Right renal cortex interstitium (tissue), 3 donors: Measurements from ENCODE around the gene RFX8. TPM values are rescaled to one million over a fixed set of nuclear protein-coding genes. Genes with fewer than 3 reads are reported as not detected.

Source experiments
- DNase-seq, 3 donors: peaks; one replicate each; pipeline ENCODE4 v3.0.0-alpha.2; 2013; ENCODE audit warnings: low read depth in 3 of 3, low spot score in 2 of 3
- polyA plus RNA-seq, 3 donors: library from polyadenylated mRNA; unstranded; fragments of 120-200 nt; gene quantifications; one replicate each; pipeline ENCODE4 v1.2.1, GENCODE V29; 2013; ENCODE audit not compliant: insufficient read length in 3 of 3

Gene RFX8
- polyA plus RNA-seq, 3 donors, result 0.69 to 1.00 (median 0.96) TPM

DNA sequence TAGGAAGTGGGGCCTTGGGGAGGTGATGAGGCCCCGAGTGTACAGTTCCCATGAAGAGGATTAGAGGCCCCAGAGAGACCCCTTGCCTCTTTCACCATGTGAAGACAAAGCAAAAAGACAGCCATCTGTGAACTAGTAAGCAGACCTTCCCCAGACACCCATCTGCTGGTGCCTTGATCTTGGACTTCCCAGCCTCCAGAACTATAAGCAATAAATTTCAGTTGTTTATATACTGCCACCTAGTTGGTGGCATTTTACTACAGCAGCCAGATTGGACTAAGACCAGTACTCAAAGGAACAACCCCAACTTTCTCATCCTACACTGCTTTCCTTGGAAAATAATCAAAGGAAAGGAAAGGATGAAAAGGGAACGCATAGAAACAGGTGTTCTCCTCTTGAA, 59.7 kb downstream of the RFX8 start:
- DNase-seq, result no peak

DNA sequence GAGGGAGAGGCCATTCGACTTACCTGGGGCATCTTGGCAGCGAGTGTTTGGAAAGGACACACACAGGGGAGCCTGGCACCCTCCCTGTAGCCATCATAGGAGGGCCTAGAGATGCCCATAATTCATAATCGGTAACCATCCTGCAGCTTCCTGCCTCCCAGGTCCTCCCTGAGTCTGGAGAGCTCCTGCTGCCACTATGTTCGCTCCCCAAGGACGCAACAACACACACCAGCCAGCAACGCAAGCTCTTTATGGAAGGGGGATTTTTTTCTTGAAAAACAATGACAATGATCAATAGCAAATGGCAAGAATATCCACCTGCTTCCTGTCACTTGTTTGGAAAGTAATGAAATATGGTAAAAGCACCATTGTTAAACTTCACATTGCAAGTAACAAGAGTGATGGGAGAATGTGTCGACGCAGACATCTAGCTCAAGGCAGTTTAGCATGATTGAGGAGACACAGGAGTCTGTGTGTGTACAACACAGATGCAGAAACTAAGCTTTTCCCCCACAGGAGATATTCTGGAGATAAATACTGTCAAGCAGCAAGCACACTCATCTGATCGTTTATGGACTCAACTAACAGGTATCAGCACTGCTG, 62.7 kb downstream of the RFX8 start:
- DNase-seq, result no peak

DNA sequence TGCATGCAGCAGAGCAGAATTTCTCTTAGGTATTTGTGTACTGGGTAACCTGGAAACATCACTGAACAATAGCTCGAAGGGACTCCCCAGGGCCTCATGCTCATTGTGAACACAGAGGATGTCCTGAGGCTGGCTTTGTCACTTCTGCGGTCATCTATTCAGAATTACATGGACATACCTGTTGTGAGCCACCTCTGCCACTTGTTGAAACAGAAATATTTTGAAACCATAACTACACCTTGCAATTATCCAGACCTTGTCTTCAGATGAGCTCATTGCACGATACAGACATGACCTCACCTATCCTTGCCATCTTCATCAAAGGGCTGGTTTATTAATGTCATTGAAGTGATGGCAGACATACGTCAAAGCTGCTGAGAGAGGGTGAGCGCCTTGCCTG, 64.2 kb downstream of the RFX8 start:
- DNase-seq, result no peak

DNA sequence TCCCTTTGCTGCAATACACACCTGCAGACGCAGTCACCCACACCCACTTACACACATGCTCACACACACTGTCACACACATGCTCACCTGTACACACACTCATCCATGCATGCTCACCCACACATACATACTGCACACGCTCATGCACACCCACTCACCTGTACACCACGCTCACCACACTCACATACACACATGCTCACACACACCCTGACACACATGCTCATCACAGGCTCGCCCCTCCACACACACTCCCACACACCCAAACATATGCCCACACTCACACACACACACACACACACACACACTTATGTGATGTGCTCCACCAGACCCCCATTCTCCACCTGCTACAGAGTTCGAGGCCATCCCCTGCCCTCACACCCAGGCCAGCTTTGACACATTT, 64.8 kb downstream of the RFX8 start:
- no peak for DNase-seq

DNA sequence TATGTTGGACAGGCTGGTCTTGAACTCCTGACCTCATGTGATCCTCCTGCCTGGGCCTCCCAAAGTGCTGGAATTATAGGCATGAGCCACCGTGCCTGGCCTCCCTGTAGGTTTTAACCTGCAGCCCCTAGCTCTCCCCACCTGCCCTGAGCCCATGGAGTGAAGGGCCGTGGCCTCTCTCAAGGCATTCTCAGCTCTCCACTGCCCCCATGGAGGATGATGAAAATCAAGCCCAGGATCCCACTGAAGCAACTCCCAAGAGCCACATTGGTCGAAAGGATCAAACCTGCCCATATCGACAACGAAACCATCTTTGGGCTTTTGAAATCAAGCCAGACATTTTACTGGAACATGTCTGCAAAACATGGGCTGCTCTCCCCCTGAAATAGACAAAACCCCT, 65.2 kb downstream of the RFX8 start:
- DNase-seq, result no peak

DNA sequence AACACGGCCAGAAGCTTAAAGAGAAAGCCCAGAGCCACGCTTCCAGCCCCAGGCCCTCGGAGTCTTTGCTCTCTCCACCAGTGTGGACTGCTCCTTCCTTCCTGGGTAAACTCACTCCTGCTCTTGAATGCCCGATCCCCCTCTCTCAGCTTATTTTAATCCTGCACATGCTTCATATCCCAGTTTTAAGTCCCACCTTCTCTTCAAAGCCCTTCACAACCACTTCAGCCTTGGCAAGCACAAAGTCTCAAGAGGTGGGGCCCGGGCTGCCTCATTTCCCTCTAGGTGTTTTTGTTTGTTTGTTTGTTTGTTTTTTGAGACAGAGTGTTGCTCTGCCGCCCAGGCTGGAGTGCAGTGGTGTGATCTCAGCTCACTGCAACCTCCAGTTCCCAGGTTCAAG, 66.0 kb downstream of the RFX8 start:
- DNase-seq, result no peak

DNA sequence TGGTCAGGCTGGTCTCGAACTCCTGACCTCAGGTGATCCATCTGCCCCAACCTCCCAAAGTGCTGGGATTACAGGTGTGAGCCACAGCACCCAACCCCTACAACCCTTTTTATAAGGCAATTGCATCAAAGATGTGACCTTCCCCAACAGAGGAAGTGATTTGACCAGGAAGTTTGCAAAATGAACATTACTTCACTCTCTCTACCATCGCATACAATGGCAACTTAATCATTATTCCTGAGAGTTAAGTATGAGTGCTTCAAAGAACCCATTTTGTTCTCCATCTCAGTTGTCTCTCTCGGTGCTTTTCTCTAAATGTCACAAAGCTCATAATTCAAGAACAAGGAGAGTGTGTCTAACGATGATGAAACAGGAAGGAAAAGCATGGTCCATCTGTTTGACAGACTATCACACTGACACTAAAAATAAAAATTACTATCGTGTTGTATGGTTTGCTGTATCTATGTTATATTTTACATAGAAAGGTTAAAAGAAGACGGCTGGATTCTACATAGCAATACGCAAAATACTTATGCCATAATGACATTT, 69.5 kb downstream of the RFX8 start:
- no peak for DNase-seq

DNA sequence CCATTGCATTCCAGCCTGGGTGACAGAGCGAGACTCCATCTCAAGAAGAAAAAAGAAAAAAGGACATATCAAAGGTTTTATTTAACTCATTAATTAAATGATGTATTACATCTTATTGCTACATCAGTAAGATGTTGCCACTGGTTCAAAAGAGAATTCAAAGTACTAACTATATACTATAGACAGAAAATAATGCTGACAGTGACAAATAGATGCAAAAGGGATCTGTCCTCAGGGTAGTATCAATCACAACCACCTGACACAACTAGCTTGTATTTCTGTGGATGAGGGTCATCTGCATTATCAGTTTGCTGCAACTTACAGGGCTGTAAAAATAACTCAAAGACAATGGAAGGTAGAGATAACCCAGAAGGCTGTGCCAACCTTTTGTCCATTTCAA, 71.2 kb downstream of the RFX8 start:
- no peak for DNase-seq

DNA sequence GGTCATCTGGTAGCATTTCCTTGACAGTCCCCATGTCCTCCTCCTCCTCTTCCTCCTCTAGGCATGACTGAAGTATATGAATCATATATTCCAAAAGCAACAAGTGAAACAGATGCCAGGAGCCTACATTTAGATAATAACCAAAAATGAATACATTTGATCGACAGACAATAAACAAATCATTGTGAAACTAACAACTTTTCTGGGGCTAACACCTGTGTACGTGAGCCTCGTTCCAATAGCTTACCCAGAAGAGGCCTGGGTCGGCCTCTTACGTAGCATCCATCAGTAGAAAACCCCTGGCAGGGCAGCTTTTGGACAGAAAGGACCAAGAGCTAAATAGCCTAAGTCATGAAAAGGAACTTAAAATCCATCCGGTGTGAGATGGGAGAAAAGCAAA, 72.3 kb downstream of the RFX8 start:
- no peak for DNase-seq

DNA sequence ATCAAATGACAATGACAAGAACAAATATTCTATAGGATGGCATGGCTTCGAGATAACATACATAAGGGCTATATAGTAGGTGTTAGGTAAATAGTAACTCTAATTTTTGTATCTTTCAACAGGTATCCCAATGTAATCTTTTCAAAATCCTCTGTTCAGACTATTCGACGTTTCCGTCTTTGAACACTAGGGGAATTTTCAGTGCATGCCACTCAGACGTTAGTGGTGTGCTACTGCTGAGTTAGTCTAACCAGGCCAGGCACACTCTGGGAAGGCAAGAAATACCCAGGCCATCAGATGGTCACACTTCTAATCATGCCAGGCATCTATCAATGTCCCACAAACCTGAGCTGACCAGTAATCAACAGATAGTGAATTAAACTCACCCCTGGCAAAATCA, 73.0 kb downstream of the RFX8 start:
- no peak for DNase-seq

DNA sequence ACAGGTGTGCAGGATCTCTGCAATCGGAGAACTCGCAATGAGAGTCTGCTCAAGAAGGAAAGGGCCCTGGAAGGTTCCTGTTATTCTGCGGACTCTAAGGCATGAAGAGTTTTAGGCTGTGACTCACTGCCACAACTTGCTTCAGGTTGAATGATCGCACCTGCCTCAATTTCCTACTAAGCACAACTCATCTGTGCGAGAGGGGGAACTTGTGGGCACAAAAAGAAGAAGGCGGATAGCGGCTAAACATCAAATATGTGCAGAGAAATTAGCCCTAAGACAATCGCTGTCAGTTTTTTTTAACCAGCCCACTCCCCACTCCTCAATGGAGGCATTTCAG, 73.6 kb downstream of the RFX8 start:
- no peak for DNase-seq

DNA sequence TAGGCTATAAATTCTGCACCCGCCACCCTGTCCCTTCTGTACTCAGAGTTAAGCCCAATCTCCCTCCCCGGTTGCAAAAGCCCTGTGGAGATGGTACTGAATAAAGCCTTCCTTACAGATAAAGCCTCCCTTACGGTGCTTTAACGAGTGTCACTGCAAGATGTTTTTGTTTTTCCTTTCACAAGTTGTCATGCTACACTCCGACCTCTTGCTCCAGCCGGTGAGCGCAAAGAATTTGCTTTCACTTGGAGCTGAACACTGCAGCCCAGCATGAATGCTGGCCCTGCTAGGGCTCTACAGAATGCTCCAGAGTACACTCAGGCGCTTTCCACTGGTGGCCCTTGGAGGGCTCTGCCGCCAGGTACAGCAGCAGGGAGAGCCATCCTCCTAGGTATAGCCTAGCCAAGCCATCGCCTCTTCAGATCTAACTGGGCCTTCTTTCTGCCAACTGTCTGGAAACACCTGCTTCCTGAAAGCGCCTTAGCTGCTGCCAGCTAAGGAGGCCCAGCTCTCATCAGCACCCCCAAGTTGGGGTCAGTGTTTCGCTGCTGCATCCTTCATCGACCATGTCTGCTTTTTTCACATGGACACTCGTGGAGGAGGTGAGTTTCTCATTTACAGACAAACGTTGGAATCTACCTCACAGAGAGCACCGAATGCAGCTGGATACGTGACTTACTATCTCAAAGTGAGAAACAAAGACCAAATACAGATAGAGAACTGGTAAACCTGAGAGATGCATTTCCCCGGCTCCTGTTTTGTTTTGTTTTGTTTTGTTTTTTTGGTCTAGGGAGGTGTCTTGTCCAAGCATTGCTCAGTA, 74.2 kb downstream of the RFX8 start:
- DNase-seq, result no peak

DNA sequence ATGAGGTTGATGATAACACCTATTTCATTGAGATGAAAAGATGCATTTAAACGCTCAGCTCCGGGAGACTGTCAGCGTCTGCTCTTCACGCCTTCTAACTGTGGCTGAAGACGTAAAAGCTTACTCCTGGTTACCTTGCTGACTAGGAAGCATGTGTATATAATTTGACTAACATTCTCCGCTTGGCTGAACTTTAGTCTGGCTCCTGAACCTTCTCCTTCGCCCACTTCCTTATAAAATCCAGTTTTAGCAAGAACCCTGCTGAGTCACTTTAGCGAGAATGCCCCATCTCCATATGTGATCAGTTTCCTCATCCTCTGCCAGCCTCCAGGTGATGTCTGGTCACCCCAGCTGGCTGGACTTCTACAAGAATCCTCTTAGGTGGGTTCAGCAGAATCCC, 74.9 kb downstream of the RFX8 start:
- DNase-seq, result no peak

DNA sequence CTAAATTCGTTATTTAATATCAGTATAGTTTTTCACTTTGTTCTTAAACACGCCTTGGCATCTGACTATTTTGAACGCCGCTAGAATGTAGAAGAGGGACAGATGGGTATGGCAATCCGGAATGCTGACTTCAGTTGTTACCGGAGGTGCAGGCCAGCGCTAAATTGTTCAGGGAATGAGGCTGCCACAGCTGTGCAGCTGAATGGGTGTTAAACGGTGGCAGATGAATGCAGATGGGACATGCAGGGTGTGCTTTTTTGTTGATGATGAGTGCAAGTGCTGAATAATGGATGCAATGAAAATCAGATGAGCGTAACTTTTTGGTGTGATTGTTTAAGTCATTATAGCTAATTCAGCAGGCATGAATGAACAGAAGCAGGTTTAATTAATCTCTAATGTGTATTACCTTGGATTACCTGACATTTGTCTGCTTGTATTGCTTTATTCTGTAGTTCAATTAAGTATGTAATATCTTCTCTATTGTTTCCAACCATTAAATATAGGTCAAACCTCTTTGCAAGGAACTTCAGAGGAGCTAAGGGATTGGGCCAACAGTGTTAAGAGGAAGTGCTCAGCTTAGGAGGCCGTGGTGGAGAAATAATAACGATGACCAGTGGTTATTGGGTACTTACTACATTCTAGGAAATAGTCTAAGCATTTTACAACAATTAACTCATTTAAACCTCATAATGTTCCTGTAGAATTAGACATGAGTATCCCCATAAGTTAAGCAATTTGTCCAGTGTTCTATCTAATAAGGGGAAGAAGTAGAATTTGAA, 75.7 kb downstream of the RFX8 start:
- no peak for DNase-seq

DNA sequence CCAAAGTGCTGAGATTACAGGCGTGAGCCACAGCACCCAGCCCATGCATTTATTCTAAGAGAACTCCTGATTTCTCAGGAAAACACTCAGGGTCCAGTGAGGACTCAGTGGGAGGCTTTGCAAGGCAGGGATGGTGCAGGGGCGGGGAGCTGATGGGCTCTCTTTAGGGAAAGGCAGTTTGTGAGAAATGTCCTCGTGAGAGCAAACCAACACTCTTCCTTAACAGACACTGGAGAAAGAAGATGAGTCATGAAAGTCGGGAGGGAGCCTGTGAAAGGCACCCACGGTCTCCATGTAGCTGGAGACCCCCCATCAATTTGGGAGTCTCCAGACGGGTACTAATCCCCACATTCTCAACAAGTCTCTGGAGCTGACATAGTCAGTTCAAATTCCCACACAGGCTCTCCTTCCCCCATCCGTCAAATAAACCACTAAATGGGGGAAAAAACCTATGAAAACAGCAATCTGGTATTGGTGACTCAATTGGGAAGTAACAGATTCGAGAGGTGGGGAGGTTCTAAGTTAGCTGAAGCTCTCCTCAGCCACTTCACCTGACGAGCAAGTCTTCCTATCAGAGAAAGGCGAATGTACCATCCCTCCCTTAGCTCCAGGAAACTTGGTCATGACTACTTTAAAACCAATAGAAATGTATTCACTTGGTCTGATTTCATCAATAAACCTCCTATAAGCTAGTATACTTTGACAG, 76.6 kb downstream of the RFX8 start:
- no peak for DNase-seq

DNA sequence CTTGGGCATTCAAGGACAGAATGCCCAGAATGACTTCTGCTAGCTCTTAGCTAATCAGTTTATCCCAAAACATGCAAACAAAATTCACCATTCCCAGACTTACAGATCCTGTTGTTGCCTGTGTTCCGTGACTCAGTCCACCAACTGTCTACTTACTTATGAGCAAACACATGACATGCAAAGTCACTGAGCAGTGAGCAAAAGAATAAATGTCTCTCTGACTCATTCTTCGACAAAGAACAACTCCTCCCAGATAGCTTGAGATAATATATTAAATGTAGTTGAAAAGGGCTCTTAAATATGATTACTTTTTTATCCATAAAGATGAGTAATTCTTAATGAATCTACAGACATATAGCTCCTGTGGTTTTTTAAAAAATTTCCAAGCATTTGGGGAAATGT, 78.6 kb downstream of the RFX8 start:
- no peak for DNase-seq

DNA sequence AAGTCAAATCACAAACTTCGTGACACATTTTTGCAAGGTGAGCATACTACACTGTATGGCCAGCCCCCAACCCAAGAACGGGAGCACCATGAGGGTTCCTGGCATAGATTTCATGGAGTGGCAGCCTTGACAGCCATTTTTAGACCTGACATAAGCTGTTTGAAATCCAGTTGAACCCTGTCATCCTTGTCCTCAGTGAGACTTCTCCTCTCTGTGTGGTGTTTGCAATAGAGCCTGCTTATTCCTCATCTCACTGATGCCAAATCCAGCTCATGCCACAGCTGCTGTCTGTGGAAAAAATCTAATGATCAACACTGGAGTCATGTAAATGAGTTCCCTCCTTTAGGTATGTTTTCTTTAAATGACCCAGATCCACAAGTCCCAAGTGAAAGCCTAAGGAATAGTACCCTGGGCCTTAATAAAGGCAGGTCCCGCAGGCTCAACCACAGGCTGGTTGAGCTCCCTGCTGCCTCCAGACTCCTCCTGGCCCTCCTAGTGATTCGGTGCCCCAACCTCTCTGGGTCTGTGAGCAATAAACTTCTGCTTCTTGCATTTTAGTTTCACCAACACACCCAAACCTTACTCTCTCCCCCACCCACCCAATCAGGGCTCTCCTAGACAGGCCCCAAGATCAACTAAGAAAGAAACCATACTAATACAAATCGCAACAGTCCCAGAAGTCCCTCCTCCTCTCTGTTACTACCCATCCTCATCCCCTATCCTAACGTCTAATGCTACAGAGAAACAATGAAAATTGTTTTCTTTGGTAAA, 79.2 kb downstream of the RFX8 start:
- no peak for DNase-seq

DNA sequence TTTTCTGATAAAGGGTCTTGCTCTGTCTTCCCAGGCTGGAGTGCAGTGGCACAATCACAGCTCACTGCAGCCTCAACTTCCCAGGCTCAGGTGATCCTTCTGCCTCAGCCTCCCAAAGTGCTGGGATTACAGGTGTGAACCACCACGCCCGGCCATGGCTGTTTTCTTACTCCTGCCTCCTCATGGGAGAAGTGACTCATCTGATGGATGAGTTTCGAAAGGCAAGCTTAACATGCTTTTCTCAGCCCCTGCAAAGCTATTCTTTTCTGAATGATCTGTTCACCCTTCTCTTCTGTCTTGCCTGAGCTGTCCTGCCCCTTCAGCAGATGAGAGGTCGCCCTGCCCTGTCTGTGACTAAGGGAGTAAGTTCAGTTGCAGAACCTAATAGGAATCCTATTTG, 86.7 kb downstream of the RFX8 start:
- no peak for DNase-seq

DNA sequence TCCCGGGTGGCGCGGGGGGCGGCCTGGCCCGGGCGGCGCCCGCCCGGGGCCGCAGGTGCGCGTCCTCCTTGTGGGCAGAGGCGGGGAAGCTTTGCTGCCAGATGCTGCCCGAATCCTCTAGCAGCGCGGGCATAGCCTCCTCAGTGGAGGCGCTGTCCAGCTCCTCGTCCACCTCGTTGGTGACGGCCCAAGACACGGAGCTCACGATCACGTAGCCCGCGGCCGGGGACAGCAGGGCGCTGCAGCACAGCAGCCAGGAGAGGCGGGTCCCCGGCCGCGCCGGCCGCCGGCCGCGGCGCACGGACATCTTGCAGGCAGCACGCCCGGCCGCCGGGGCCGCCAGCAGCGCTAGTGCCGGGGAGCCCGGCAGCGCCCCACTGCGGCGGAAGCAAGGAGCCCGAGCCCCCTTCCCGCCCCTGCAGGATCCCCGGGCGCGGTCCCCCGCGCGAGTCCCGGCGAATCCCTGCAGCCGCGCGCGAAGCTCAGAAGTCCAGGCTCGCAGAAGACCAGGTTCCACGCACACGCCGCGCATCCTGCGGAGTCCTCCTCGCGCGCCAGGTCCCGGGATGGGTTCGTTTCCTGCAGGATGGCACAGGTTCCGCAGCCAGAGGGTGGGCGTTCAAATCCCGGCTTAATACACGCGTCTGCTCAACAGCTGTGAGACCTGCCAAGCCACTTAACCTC, 87.6 kb downstream of the RFX8 start, which contains the start of gene CREG2:
CREG2 (minus strand) TSS at position 353 of the 684 bp plus-strand sequence; CDS start at position 307, 46 bp downstream.
- DNase-seq, result peak; percentile 25 to 59 (median 51)
